Loucy (cell line): ENCODE data around the gene SHFL.

Experiments
- CTCF ChIP-seq: fragments of 200-600 bp; sonication (generic); conservative IDR thresholded peaks from 2 replicates; pipeline ENCODE4 v1.5.1; 2014; ENCODE audit warnings: mild to moderate bottlenecking, antibody characterized with exemption, low read length
- EZH2phosphoT487 ChIP-seq: fragments of 200-600 bp; IDR thresholded peaks from 2 replicates; pipeline ENCODE4 v1.6.1; 2018; ENCODE audit warnings: antibody characterized with exemption, mild to moderate bottlenecking, moderate library complexity, borderline replicate concordance

GRCh38 chr19:10084803-10085202, 1.3 kb upstream of the SHFL start:
- TF ChIP-seq CTCF (no peak), EZH2phosphoT487 (no peak)
